Activated CD8-positive, alpha-beta T cell treated with anti-CD3 and anti-CD28 coated beads for 36 hours (primary cell): ENCODE results near the gene PPP1CB. TPM values are rescaled to one million over a fixed set of nuclear protein-coding genes. Genes with fewer than 3 reads are reported as not detected.

Source experiments
- ATAC-seq: fragments of 200-7000 bp; cut with Tn5 transposase; one replicate; pipeline ENCODE4 v1.10.0; 2021; ENCODE audit warnings: mild to moderate bottlenecking, moderate library complexity
- CTCF ChIA-PET: fragments of 350-600 bp; sonication (Branson Sonifier 250); formaldehyde crosslinking; loops from one replicate; lab custom pipeline; 2021; ENCODE audit warnings: antibody characterized with exemption; lab: Charles Lee
- POLR2A ChIA-PET: fragments of 350-600 bp; sonication (Branson Sonifier 250); formaldehyde crosslinking; loops from one replicate; lab custom pipeline; 2021; ENCODE audit warnings: antibody characterized with exemption; lab: Charles Lee
- DNase-seq: peaks from one replicate; pipeline ENCODE4 v3.0.0-alpha.2; 2020
- H3K27ac Mint-ChIP-seq: one replicate; pipeline ENCODE4 v1.8.0; 2021; ENCODE audit warnings: mild to moderate bottlenecking, mixed read lengths
- H3K27me3 Mint-ChIP-seq: one replicate; pipeline ENCODE4 v1.8.0; 2021; ENCODE audit warnings: mixed read lengths
- H3K36me3 Mint-ChIP-seq: one replicate; pipeline ENCODE4 v1.8.0; 2021; ENCODE audit warnings: low read depth, mixed read lengths
- H3K4me1 Mint-ChIP-seq: one replicate; pipeline ENCODE4 v1.8.0; 2021; ENCODE audit warnings: low read depth, mixed read lengths
- H3K4me3 Mint-ChIP-seq: one replicate; pipeline ENCODE4 v1.8.0; 2021; ENCODE audit warnings: mild to moderate bottlenecking, moderate library complexity, mixed read lengths
- H3K9me3 Mint-ChIP-seq: one replicate; pipeline ENCODE4 v1.8.0; 2021; ENCODE audit warnings: mixed read lengths
- intact Hi-C: fragments of 100-400 bp; cut with micrococcal nuclease; formaldehyde crosslinking; loops from one replicate; pipeline ENCODE4 v1.10.0; 2022
- total RNA-seq, 2 experiments: library from RNA; stranded (reverse); gene quantifications; one replicate each; pipeline ENCODE4 v1.2.3, GENCODE V29; 2021
- TF ChIP-seq, protein P1 (sequence below): fragments of 200-600 bp; IDR thresholded peaks from one replicate; pipeline ENCODE4 v1.8.0; 2022; ENCODE audit warnings: antibody characterized with exemption, mild to moderate bottlenecking

PPP1CB gene
- total RNA-seq, 2 experiments from 2014 or later = 206 to 216 TPM

DNA sequence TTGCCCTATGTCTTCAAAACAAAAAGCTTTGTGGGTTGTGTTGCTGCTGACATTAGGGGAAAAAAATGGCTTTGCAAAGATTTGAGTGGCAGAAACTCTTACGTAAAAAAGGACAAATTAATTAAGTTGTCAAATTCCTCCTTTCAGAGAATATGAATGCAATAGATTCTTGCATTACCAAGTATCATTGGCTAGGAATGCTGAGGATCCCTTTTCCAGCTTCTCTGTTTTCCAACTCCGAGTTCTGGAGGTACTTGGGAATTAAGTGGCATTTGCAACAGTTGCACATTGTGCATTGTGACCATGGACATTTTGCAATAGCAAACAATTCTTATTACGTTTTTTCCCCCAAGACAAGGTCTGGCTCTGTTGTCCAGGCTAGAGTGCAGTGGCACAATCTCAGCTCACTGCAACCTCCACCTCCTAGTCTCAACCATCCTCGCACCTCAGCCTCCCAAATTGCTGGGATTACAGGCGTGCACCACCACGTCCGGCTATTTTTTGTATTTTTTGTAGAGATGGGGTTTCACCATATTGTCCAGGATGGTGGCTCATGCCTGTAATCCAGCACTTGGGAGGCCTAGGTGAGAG, 29.9 kb upstream of the PPP1CB start:
- Mint-ChIP-seq H3K36me3 (no peaks in the 10 kb centered on the region), H3K27me3 (no peaks in the 10 kb centered on the region), H3K4me3 (no peak overlapping the region), H3K27ac (no peak overlapping the region), H3K9me3 (no peaks in the 10 kb centered on the region), H3K4me1 (no peaks in the 10 kb centered on the region)
- intact Hi-C loops = no loop called here
- ChIA-PET POLR2A (interaction anchor here (0.5 kb wide), 1 partner anchor 10 kb away, joined by 3 read pairs; no protein-coding TSS in a partner anchor), CTCF (interaction anchor here (2.1 kb wide), 1 partner anchor 127 kb away, joined by 6 read pairs; no protein-coding TSS in a partner anchor)
- DNase-seq = no peak
- no peak for ATAC-seq
- TF ChIP-seq, protein P1, sequence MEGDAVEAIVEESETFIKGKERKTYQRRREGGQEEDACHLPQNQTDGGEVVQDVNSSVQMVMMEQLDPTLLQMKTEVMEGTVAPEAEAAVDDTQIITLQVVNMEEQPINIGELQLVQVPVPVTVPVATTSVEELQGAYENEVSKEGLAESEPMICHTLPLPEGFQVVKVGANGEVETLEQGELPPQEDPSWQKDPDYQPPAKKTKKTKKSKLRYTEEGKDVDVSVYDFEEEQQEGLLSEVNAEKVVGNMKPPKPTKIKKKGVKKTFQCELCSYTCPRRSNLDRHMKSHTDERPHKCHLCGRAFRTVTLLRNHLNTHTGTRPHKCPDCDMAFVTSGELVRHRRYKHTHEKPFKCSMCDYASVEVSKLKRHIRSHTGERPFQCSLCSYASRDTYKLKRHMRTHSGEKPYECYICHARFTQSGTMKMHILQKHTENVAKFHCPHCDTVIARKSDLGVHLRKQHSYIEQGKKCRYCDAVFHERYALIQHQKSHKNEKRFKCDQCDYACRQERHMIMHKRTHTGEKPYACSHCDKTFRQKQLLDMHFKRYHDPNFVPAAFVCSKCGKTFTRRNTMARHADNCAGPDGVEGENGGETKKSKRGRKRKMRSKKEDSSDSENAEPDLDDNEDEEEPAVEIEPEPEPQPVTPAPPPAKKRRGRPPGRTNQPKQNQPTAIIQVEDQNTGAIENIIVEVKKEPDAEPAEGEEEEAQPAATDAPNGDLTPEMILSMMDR = no peak

DNA sequence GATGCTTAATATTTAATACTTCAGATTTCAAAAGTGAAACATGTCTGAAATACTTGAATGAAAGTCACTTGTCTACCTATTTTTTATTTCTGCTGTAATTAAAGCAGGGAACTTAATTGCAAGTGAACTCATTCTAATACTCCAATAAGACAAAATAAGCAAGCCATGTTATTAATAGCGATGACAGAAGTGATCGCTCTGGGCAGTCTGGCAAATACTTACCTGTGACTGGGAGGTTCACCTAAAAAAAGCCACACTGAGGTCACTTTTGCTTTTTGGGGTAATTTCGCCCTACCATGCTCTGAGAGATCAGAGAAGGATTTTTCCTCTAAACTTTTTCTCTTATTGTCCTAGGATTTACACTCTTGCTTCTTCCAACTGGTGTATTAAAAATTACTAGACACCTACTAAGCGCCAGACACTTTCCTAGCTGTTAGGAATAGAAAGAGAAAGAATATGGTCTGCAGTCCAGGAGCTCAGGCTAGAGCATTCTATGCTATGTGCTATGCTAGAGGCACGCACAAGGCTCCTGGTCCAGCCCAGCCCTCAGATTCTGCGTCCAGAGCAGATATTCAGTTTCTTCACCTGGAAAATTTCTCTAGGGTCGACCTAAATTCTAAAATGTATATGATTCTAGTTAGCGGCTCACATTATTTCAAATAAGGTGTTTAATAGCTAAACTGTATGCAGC, 26.5 kb upstream of the PPP1CB start:
- H3K4me3 Mint-ChIP-seq = no peak overlapping the region
- TF ChIP-seq, protein P1 = no peak
- ChIA-PET POLR2A (no interaction called here), CTCF (interaction anchor here (0.8 to 1.2 kb wide), 2 partner anchors 130 to 131 kb away, joined by 3 to 4 read pairs; no protein-coding TSS in a partner anchor)
- ATAC-seq (no peak), DNase-seq (no peak)
- no peaks in the 10 kb centered on the region for H3K36me3 Mint-ChIP-seq
- no peaks in the 10 kb centered on the region for H3K4me1 Mint-ChIP-seq
- no peak overlapping the region for H3K27ac Mint-ChIP-seq
- no peaks in the 10 kb centered on the region for H3K9me3 Mint-ChIP-seq
- intact Hi-C loops = no loop called here
- H3K27me3 Mint-ChIP-seq = no peaks in the 10 kb centered on the region

DNA sequence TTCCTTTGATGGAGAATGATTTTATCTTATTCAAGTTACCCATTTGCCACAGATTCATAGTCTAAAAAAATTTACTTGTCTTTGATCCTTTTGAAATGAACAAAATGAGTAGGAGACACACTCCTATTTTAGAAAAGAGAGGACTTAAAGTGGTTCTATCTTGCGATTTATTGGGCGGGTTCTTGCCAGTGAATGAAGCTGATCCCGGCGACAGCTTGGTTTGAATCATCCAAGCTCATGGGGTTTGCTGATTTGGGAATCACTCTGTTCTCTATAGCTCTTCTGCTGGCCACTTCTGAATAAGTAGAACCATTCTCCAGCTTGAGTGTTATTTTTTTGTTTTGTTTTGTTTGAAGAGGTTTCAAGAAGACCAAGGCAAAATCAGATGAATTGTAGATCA, 25.5 kb upstream of the PPP1CB start:
- H3K36me3 Mint-ChIP-seq = no peaks in the 10 kb centered on the region
- DNase-seq (no peak), ATAC-seq (no peak)
- ChIA-PET CTCF (interaction anchor here (1.2 to 1.4 kb wide), 2 partner anchors 131 to 132 kb away, joined by 4 to 5 read pairs; no protein-coding TSS in a partner anchor), POLR2A (interaction anchor here (1.9 kb wide), 1 partner anchor 12 kb away, joined by 5 read pairs; no protein-coding TSS in a partner anchor)
- TF ChIP-seq, protein P1 = no peak
- no peak overlapping the region for H3K27ac Mint-ChIP-seq
- peaks cover 3% of the 10 kb centered on the region for H3K4me1 Mint-ChIP-seq
- intact Hi-C loops = no loop called here
- H3K27me3 Mint-ChIP-seq = no peaks in the 10 kb centered on the region
- no peak overlapping the region for H3K4me3 Mint-ChIP-seq
- no peaks in the 10 kb centered on the region for H3K9me3 Mint-ChIP-seq

DNA sequence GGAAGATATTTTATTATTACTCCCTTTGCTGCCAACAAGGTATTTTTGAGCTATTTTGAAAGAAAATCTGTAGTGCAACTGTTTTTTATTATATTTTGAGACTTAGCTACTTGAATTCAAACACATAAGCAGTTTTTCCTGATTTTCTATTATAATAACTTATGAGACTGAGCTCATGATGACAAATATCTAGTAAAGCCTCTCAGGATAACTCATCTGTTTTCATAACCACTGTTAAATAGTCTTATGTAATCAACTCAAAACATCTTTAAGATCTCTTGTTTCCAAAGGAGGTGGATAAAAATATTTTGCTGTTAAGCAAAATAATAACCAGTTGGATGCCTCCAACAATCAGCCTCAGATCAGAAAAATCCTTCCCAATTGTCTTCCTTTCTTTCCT, 21.9 kb upstream of the PPP1CB start:
- Mint-ChIP-seq H3K27ac (no peak overlapping the region), H3K4me3 (no peak overlapping the region), H3K36me3 (no peaks in the 10 kb centered on the region), H3K27me3 (no peaks in the 10 kb centered on the region), H3K9me3 (no peaks in the 10 kb centered on the region), H3K4me1 (peaks cover 3% of the 10 kb centered on the region)
- DNase-seq = no peak
- TF ChIP-seq, protein P1 = no peak
- ChIA-PET CTCF (interaction anchor here (1.7 to 4.2 kb wide), 2 partner anchors 17 to 163 kb away, joined by 4 to 13 read pairs; no protein-coding TSS in a partner anchor), POLR2A (interaction anchor here (1.1 kb wide), 1 partner anchor 19 kb away, joined by 5 read pairs; no protein-coding TSS in a partner anchor)
- intact Hi-C loops = no loop called here
- ATAC-seq = no peak
